Measurements from ENCODE around the gene FOLR1.

GRCh38 chr11:72157131-72157530, 34.8 kb upstream of the FOLR1 start:
- TF ChIP-seq CTCF (IDR thresholded peaks at IDR 0.05; ENCODE audit: poor library complexity, severe bottlenecking) (no peak), RAD21 (conservative IDR thresholded peaks at IDR 0.05) (no peak), POLR2AphosphoS5 (IDR thresholded peaks at IDR 0.05) (no peak), EZH2 (IDR thresholded peaks at IDR 0.05; ENCODE audit: borderline replicate concordance, insufficient read depth, low read length, poor library complexity, severe bottlenecking) (no peak), MXI1 (conservative IDR thresholded peaks at IDR 0.05; ENCODE audit: poor library complexity, severe bottlenecking) (no peak), EP300 (conservative IDR thresholded peaks at IDR 0.05; ENCODE audit: poor library complexity, severe bottlenecking) (no peak), TAF1 (IDR thresholded peaks at IDR 0.05; ENCODE audit: low read depth) (no peak), SMC3 (conservative IDR thresholded peaks at IDR 0.05; ENCODE audit: poor library complexity) (no peak)
- TF ChIP-seq, protein P1, sequence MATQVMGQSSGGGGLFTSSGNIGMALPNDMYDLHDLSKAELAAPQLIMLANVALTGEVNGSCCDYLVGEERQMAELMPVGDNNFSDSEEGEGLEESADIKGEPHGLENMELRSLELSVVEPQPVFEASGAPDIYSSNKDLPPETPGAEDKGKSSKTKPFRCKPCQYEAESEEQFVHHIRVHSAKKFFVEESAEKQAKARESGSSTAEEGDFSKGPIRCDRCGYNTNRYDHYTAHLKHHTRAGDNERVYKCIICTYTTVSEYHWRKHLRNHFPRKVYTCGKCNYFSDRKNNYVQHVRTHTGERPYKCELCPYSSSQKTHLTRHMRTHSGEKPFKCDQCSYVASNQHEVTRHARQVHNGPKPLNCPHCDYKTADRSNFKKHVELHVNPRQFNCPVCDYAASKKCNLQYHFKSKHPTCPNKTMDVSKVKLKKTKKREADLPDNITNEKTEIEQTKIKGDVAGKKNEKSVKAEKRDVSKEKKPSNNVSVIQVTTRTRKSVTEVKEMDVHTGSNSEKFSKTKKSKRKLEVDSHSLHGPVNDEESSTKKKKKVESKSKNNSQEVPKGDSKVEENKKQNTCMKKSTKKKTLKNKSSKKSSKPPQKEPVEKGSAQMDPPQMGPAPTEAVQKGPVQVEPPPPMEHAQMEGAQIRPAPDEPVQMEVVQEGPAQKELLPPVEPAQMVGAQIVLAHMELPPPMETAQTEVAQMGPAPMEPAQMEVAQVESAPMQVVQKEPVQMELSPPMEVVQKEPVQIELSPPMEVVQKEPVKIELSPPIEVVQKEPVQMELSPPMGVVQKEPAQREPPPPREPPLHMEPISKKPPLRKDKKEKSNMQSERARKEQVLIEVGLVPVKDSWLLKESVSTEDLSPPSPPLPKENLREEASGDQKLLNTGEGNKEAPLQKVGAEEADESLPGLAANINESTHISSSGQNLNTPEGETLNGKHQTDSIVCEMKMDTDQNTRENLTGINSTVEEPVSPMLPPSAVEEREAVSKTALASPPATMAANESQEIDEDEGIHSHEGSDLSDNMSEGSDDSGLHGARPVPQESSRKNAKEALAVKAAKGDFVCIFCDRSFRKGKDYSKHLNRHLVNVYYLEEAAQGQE (IDR thresholded peaks at IDR 0.05; ENCODE audit: borderline replicate concordance): no peak
